Caco-2 (cell line): Measurements from ENCODE around the gene TAT. TPM values are rescaled to one million over a fixed set of nuclear protein-coding genes. Genes with fewer than 3 reads are reported as not detected.
"Not testable (repeated sequence)": the region's sequence is repeated elsewhere in the genome, so short reads cannot be mapped to it uniquely, and the experiment has no call there.

Source experiments
- BruUV-seq: library from RNA; stranded (reverse); fragments of 400-500 nt; replicated peaks from 2 replicates; lab custom pipeline; 2021; lab: Mats Ljungman, UMichigan
- CTCF ChIA-PET: fragments of 300-600 bp; sonication (Branson Sonifier 250); formaldehyde crosslinking; loops from one replicate; lab custom pipeline; 2022; ENCODE audit warnings: antibody characterized with exemption; lab: Charles Lee
- POLR2A ChIA-PET: fragments of 300-600 bp; sonication (Branson Sonifier 250); formaldehyde crosslinking; loops from one replicate; lab custom pipeline; 2022; ENCODE audit warnings: antibody characterized with exemption; lab: Charles Lee
- DNase-seq, 2 experiments: peaks; one replicate each; pipeline versions ENCODE4 v3.0.0 to v3.0.0-alpha.2; 2020 to 2022
- H3K27me3 ChIP-seq: replicated peaks from 2 replicates; pipeline ENCODE4 v1.6.0; 2011; ENCODE audit warnings: low read length; ENCODE audit not compliant: control insufficient read depth, insufficient read depth
- H3K36me3 ChIP-seq: 2 replicates; pipeline ENCODE4 v1.5.1; 2011; ENCODE audit warnings: low read length; ENCODE audit not compliant: control insufficient read depth, insufficient read depth
- H3K4me1 ChIP-seq: fragments of 250-450 bp; sonication (Bioruptor Pico); 2 replicates; pipeline ENCODE4 v1.5.1; 2020; ENCODE audit warnings: mild to moderate bottlenecking
- H3K4me3 ChIP-seq: 2 replicates; pipeline ENCODE4 v1.5.1; 2011; ENCODE audit warnings: low read depth, mild to moderate bottlenecking, control low read depth, low read length
- H3K9me3 ChIP-seq: fragments of 250-450 bp; sonication (Bioruptor Pico); 2 replicates; pipeline ENCODE4 v1.5.1; 2020; ENCODE audit warnings: mild to moderate bottlenecking, moderate library complexity
- H3K27ac Mint-ChIP-seq: one replicate; pipeline ENCODE4 v1.8.0; 2022; ENCODE audit warnings: mixed read lengths; ENCODE audit not compliant: unreplicated experiment
- H3K27me3 Mint-ChIP-seq: one replicate; pipeline ENCODE4 v1.8.0; 2022; ENCODE audit warnings: mixed read lengths; ENCODE audit not compliant: insufficient read depth, unreplicated experiment
- H3K36me3 Mint-ChIP-seq: one replicate; pipeline ENCODE4 v1.8.0; 2022; ENCODE audit warnings: mild to moderate bottlenecking, mixed read lengths; ENCODE audit not compliant: insufficient read depth, unreplicated experiment
- H3K4me1 Mint-ChIP-seq: one replicate; pipeline ENCODE4 v1.8.0; 2022; ENCODE audit warnings: low read depth, mixed read lengths; ENCODE audit not compliant: unreplicated experiment
- H3K4me3 Mint-ChIP-seq: one replicate; pipeline ENCODE4 v1.8.0; 2022; ENCODE audit warnings: mild to moderate bottlenecking, moderate library complexity, mixed read lengths; ENCODE audit not compliant: unreplicated experiment
- H3K9me3 Mint-ChIP-seq: one replicate; pipeline ENCODE4 v1.8.0; 2022; ENCODE audit warnings: mixed read lengths; ENCODE audit not compliant: unreplicated experiment
- CTCF ChIP-seq, 2 experiments: fragments of 200-600 bp in 1 of 2; IDR thresholded peaks; 1 replicate in 1 of 2; 2 replicates in 1 of 2; pipeline versions ENCODE4 v1.5.1 to v1.8.0; 2011 to 2022; ENCODE audit warnings: antibody characterized with exemption in 1 of 2, control low read depth in 1 of 2, inconsistent platforms in 1 of 2, low read depth in 1 of 2, low read length in 1 of 2, mild to moderate bottlenecking in 1 of 2, moderate library complexity in 1 of 2; ENCODE audit not compliant: insufficient read depth in 1 of 2, severe bottlenecking in 1 of 2, unreplicated experiment in 1 of 2
- intact Hi-C: fragments of 100-400 bp; cut with micrococcal nuclease; formaldehyde crosslinking; loops from one replicate; pipeline ENCODE4 v1.10.0; 2022; ENCODE audit not compliant: unreplicated experiment
- total RNA-seq: library from RNA; stranded (reverse); gene quantifications from 2 replicates; pipeline ENCODE4 v1.2.3, GENCODE V29; 2022

TAT gene
- total RNA-seq, 1 experiment from 2014 or later: not detected

GRCh38 chr16:71590584-71590983 lies 13.7 kb upstream of the TAT start:
- POLR2A ChIA-PET: no interaction called here
- H3K9me3 Mint-ChIP-seq: peaks cover 9% of the 10 kb centered on the region
- intact Hi-C loops: no loop called here
- DNase-seq: no peak
- no peak overlapping the region for H3K27ac Mint-ChIP-seq
- Histone ChIP-seq H3K36me3 (no peaks in the 10 kb centered on the region), H3K9me3 (no peaks in the 10 kb centered on the region), H3K4me3 (no peak overlapping the region), H3K27me3 (no peaks in the 10 kb centered on the region), H3K4me1 (no peaks in the 10 kb centered on the region)
- CTCF ChIA-PET: no interaction called here
- H3K27me3 Mint-ChIP-seq: peaks cover 3% of the 10 kb centered on the region
- H3K4me1 Mint-ChIP-seq: peaks cover 9% of the 10 kb centered on the region
- BruUV-seq: no TSS peak
- no peak overlapping the region for H3K4me3 Mint-ChIP-seq
- H3K36me3 Mint-ChIP-seq: no peaks in the 10 kb centered on the region
- no peak for TF ChIP-seq CTCF (IDR thresholded peaks at IDR 0.05; ENCODE audit: insufficient read depth in 1 of 2, low read depth in 1 of 2, low read length in 1 of 2, severe bottlenecking in 1 of 2, unreplicated experiment in 1 of 2)

GRCh38 chr16:71590071-71590470 lies 13.2 kb upstream of the TAT start:
- H3K9me3 Mint-ChIP-seq, BruUV-seq, H3K27me3 Mint-ChIP-seq, H3K9me3 ChIP-seq, H3K36me3 ChIP-seq, H3K4me3 ChIP-seq, intact Hi-C loops, CTCF ChIA-PET, POLR2A ChIA-PET, H3K27ac Mint-ChIP-seq, H3K27me3 ChIP-seq, H3K4me1 ChIP-seq, DNase-seq, H3K36me3 Mint-ChIP-seq, H3K4me3 Mint-ChIP-seq: not testable (repeated sequence)
- H3K4me1 Mint-ChIP-seq: peaks cover 11% of the 10 kb centered on the region

- H3K4me3 Mint-ChIP-seq, H3K27ac Mint-ChIP-seq, H3K36me3 ChIP-seq, intact Hi-C loops, BruUV-seq, H3K36me3 Mint-ChIP-seq, H3K9me3 Mint-ChIP-seq, H3K27me3 ChIP-seq, DNase-seq, POLR2A ChIA-PET, H3K27me3 Mint-ChIP-seq, H3K9me3 ChIP-seq, CTCF ChIA-PET, H3K4me3 ChIP-seq, H3K4me1 ChIP-seq: not testable (repeated sequence)
- peaks cover 16% of the 10 kb centered on the region for H3K4me1 Mint-ChIP-seq
These were observed 12.4 kb upstream of the TAT start for GRCh38 chr16:71589334-71589733.

- Histone ChIP-seq H3K9me3 (no peaks in the 10 kb centered on the region), H3K4me1 (no peaks in the 10 kb centered on the region), H3K36me3 (no peaks in the 10 kb centered on the region), H3K4me3 (no peak overlapping the region), H3K27me3 (no peaks in the 10 kb centered on the region)
- Mint-ChIP-seq H3K36me3 (no peaks in the 10 kb centered on the region), H3K9me3 (peaks cover under 1% of the 10 kb centered on the region), H3K4me1 (peaks cover 7% of the 10 kb centered on the region), H3K27me3 (peaks cover 3% of the 10 kb centered on the region), H3K27ac (no peak overlapping the region), H3K4me3 (no peak overlapping the region)
- ChIA-PET CTCF (interaction anchor here (1.2 to 1.3 kb wide), 2 partner anchors 20 to 26 kb away, joined by 4 read pairs; no protein-coding TSS in a partner anchor), POLR2A (no interaction called here)
- DNase-seq: no peak
- no TSS peak for BruUV-seq
- intact Hi-C loops: no loop called here
- TF ChIP-seq CTCF (IDR thresholded peaks at IDR 0.05; ENCODE audit: insufficient read depth in 1 of 2, low read depth in 1 of 2, low read length in 1 of 2, severe bottlenecking in 1 of 2, unreplicated experiment in 1 of 2): no peak
These were observed 8.4 kb upstream of the TAT start for GRCh38 chr16:71585318-71585703.
